ENCODE results near the gene GSX1. TPM values are rescaled to one million over a fixed set of nuclear protein-coding genes. Genes with fewer than 3 reads are reported as not detected.
"Not testable (repeated sequence)": the region's sequence is repeated elsewhere in the genome, so short reads cannot be mapped to it uniquely, and the experiment has no call there.

GSX1 gene
- not detected for total RNA-seq

DNA sequence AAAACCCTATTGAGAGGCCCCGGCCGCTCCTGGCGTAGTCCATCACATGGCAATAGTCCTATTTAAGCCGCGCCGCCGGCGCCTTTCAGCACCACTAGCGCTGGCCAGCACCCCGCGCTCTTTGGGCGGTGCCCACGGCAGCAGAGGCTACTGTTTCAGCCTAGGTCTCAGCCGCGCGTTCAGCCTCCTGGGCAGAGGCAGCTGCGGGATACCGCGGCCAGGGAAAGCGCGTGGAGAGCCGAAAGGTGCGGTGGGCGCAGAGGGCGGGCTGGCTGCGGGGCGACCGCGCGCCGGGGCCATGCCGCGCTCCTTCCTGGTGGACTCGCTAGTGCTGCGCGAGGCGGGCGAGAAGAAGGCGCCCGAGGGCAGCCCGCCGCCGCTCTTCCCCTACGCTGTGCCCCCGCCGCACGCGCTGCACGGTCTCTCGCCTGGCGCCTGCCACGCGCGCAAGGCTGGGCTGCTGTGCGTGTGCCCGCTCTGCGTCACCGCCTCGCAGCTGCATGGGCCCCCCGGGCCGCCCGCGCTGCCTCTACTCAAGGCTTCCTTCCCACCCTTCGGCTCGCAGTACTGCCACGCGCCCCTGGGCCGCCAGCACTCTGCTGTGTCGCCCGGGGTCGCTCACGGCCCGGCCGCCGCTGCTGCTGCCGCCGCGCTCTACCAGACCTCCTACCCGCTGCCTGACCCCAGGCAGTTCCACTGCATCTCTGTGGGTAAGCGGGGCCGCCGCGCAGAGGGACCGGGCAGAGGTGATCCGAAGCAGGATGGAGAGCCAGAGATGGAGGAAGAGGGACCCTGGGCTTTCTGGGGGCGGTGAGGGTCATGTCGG, at the start of gene GSX1:
GSX1 (plus strand) TSS at position 91 of the 826 bp plus-strand sequence; CDS start at position 299, 208 bp downstream.
- CTCF ChIA-PET = interaction anchor here (2.1 kb wide), 1 partner anchor 34 kb away, joined by 8 read pairs; no protein-coding TSS in a partner anchor
- POLR2A ChIA-PET = no interaction called here

DNA sequence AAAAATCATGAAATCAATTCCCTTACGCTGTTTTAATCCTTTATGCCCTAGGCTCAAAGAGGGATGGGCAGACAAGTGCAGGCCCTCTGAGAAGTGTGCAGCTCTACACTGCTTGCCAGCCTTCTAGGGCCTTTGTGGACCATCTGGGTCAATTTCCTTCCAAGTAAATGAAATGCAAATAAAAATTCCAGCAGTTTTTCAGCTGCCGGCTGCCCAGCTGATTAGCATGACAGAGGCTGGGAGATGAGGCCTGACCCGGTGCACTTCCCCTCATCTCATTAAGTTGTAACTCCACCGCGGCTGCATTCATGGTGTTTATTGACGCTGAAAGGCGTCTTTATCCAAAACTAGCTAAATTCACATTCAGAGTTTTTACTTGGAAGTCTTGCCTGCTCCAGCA, 47.5 kb upstream of the GSX1 start:
- ChIA-PET POLR2A (no interaction called here), CTCF (interaction anchor here (0.6 kb wide), 1 partner anchor 623 kb away, joined by 3 read pairs; no protein-coding TSS in a partner anchor)

DNA sequence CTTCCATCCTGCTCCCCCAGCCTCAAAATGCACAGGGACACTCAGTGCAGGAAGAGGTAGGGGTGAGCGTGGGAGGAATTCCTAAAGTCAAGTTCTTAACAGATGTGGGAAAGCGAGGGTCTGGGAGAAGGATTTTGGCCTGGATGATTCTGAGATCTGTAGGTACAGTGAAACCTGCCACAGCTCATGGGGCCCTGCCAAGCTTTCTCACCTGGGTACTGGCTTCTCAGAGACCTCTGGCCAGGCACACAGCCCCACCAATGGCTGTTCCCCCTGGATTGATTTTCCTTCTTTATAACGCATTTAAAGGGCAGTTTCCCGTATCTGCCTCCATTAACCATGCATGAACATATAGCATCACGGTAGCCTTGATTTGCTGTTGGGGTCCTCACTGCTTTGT, 47.0 kb upstream of the GSX1 start:
- CTCF ChIA-PET = no interaction called here
- POLR2A ChIA-PET = no interaction called here

DNA sequence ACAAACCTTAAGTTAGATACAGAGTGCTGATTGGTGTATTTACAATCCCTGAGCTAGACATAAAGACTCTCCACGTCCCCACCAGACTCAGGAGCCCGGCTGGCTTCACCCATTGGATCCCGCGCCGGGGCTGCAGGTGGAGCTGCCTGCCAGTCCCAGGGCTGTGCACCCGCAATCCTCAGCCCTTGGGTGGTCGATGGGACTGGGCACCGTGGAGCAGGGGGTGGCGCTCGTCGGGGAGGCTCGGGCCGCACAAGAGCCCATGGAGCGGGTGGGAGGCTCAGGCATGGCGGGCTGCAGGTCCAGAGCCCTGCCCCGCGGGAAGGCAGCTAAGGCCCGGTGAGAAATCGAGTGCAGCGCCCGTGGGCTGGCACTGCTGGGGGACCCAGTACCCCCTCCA, 44.1 kb upstream of the GSX1 start:
- CTCF ChIA-PET, POLR2A ChIA-PET: not testable (repeated sequence)

DNA sequence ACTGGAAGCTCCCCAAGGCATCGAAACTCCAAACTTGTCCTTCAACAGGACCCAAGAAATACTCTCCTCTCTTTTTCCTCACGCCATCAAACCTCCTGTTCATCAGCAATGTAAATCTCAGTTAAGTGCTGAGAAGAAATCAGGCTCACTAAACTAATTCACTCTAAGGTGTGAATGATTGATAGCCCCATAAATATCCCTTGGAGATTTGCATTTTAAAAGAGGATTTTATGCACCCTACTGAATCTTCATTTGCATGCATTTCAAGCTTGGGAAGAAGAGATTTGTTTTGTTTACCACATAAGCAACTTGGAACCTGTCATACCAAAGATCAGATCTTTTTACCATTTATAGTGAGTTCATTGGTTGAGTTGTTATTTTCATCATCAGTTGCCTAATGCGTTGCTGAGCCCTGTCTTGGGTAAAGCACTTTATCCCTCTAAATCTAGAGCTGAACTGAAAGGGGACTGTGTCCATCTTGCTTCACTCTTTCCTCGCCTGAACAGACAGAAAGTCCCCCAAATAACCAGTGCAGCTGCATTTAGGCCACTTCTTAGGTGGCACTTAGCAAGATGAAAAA, 40.2 kb upstream of the GSX1 start:
- ChIA-PET CTCF (no interaction called here), POLR2A (no interaction called here)

DNA sequence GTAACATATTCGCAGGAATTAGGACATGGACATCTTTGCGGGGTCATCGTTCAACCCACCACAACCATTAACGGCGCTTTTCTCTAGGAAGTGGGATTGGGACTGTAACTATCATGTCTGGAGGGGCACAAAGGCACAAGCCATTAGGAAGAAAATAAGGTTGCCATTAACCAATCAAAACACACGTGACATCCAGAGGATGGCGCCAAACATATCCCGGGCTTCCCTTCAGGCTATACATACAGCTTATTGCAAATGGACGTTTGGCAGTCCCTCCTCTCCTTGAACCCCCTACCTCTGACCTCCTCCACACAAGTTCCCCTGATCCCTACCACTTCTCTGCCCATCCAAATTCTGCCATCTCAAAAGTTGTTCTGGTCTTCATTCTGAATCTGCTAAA, 26.6 kb upstream of the GSX1 start:
- CTCF ChIA-PET = no interaction called here
- POLR2A ChIA-PET = no interaction called here

DNA sequence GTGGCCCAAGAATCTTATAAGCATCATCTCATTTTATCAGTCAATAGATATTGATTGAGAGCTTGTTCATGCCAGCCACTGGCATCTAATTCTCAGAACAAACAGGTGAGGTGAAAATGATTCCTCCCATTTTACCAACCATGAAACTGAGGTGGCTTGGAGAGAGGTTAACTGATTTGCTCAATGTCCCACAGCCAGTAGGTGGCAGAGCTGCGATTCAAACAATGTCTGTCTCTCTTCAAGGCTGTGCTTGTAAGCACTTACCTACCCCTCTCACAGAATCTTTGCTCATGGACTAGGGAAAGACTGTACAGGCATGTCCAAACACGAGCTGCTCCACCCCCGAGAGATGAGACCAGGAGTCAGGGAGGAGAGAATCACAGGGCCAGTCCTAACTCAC, 21.5 kb upstream of the GSX1 start:
- POLR2A ChIA-PET = no interaction called here

DNA sequence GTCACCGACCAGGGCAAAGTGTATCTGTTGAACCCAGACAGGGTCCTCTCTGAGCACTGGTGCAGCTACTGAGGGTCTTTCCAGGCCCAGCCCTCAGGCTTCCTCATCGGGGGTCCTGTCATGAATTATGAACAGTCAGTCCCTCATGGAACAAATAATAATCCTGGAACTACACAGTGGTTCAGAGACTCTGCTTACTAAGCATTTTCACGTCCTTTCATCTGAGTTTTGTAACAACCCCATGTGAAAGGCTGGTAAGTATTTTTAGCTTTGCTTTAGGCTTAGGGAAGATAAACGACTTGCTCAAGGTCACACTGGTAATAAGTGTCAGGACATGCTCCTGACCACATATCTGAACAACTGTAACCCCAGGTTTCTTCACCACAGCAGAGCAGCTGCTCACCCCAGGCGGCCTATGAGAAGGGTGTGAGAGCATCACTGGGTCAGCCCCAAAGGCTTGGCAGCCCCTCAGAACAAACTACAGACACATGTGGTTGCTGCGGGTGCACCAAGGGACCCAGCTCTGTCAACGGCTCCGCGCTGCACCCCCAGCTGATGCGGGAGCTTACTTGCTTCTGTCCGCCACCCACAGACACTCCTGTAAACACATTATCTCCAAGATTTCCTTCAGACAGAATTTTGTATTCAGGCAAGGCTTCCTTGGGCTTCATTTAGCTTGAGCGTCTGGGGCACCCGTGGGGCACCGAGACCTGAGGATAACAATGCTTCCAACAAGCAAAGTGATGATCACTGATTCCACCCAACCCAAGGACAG, 19.4 kb upstream of the GSX1 start:
- ChIA-PET POLR2A (no interaction called here), CTCF (no interaction called here)

More for the DNA sequence above, 21.5 kb upstream of the GSX1 start:
- CTCF ChIA-PET = interaction anchor here (0.5 to 2.1 kb wide), 5 partner anchors 12 to 821 kb away, joined by 3 to 8 read pairs (median 4); no protein-coding TSS in a partner anchor

DNA sequence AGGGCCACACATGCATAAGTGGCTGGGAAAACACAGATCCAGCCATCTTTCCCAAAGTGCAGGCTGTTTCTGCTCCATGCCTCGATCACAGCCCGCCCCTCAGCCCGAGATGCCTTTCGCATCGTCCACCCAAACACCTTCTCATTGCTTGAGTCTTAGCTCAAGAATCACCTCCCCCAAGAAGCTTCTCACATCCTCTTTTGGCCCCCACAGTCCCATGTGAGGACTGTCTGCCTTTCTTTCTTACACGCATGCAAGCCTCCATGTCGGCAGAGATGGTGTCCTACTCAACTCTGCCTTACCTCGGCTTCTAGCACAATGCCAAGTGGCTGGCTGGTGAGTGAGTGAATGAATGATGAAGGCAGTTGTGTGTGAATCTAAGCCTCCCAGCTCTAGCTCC, 18.1 kb upstream of the GSX1 start:
- ChIA-PET POLR2A (no interaction called here), CTCF (no interaction called here)

DNA sequence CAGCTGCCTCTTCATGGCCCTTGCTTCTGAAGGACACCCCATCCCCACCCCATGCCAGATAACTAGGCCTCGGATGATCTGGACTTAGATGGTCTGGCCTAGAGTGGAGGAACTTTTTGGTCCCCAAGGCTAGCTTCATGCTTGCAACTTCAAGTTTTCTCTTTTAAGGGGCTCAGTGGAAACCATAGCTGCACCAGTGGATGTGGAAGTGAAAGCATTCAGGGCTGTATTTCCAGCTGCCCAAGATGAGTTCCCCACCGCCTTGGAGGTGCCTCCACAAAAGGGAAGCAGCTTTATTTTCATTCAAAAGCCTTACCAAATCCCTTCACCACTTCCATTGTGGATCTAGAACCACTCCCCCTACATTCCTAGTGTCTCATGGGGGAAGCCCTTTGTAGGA, 17.6 kb upstream of the GSX1 start:
- CTCF ChIA-PET = no interaction called here
- POLR2A ChIA-PET = no interaction called here

DNA sequence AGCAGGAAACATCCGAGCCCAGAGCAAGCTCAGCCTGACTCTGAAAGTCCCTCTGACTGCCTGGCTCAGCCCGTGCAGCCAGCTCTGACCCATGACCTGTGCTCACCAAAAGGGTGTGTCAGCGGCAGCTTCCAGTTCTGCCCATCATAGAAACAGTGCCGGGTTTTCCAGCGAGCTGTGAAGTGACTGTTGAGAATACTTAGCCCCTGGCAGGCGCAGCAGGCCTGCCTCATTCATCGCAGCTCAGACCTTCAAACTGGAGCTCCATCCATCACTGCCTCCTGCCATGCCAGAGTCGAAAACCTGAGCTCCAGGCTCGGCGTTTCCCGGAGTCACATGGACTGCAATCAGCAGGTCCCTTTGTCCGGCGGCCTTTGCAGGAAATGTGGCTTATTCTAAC, 16.3 kb upstream of the GSX1 start:
- POLR2A ChIA-PET = no interaction called here
- CTCF ChIA-PET = interaction anchor here (1.0 kb wide), 1 partner anchor 50 kb away, joined by 4 read pairs; no protein-coding TSS in a partner anchor

DNA sequence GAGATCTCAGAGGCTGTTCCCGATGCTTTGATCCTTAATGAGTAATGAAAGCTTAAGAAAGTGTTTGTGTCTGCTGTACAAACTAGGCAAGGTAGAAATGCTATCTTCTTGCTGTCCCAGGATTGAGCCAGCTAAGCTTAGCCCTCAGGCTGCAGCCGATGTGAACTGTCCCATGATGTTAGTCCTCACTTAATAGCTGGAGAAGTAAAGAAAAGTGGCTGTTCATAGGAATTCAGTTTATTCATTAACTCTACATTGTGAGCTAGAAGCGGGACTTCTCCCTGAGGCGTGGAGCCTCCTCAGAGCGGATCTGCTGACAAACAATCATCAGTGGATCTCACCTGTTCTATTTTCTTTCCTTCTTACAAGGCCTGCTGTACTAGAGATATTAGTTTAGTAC, 10.1 kb upstream of the GSX1 start:
- ChIA-PET CTCF (no interaction called here), POLR2A (no interaction called here)

DNA sequence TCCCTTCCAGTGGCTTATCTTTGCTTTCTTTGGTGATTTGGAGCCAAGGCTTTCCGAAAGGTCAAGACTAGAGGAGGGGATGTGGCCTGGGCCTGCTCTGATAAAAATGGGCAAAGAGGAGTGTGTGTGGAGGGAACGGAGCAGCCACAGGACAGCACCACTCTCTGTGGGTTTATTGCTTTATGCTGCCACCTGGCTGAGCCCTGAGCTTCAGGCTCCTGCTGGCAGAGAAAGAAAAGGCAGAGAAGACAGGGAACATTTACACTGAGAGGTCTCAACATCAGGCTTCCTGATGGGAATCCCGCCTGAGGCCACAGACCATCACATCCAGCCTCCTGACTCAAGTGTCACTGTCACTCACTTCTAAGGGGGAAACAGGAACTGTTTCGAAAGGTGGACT, 9.2 kb upstream of the GSX1 start:
- CTCF ChIA-PET = interaction anchor here (1.1 to 2.1 kb wide), 2 partner anchors 12 to 13 kb away, joined by 4 read pairs; no protein-coding TSS in a partner anchor

DNA sequence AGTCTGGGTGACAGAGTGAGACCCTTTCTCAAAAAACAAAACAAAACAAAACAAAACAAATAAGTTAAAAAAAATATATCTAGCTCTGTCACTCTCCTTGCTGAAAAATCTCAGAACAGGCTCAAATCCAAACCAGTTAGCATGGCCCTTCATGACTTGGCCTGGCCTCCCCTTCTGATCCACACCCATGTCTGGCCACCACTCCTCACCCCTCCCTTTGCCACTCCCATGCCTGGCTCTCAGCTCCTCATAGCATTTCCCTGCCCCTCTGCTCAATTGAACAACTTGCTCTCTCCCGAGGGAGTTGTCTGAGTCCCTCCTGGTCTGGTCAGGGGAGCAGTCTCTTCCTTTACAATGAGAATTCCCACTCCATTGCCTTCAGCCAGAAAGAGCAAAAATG, 4.0 kb upstream of the GSX1 start:
- POLR2A ChIA-PET = no interaction called here

More for the DNA sequence above, 9.2 kb upstream of the GSX1 start:
- POLR2A ChIA-PET = no interaction called here

DNA sequence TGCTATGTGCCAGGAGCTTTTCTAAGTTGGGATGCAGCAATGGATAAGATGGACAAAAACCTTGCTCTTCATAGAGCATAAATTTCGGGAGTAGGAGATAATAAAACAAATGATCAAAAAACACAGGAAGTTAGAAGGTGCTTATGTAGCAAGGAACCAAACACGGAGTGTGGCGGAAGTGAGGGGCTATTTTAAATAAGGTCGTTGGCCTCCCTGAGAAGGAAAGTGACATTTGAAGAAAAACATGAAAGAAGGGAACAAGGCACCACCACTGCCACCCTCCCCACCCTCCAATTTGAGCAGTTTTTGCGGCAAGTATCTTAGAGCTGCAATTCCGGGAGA, 3.2 kb upstream of the GSX1 start:
- CTCF ChIA-PET = no interaction called here
- POLR2A ChIA-PET = no interaction called here

More for the DNA sequence above, 4.0 kb upstream of the GSX1 start:
- CTCF ChIA-PET = no interaction called here

DNA sequence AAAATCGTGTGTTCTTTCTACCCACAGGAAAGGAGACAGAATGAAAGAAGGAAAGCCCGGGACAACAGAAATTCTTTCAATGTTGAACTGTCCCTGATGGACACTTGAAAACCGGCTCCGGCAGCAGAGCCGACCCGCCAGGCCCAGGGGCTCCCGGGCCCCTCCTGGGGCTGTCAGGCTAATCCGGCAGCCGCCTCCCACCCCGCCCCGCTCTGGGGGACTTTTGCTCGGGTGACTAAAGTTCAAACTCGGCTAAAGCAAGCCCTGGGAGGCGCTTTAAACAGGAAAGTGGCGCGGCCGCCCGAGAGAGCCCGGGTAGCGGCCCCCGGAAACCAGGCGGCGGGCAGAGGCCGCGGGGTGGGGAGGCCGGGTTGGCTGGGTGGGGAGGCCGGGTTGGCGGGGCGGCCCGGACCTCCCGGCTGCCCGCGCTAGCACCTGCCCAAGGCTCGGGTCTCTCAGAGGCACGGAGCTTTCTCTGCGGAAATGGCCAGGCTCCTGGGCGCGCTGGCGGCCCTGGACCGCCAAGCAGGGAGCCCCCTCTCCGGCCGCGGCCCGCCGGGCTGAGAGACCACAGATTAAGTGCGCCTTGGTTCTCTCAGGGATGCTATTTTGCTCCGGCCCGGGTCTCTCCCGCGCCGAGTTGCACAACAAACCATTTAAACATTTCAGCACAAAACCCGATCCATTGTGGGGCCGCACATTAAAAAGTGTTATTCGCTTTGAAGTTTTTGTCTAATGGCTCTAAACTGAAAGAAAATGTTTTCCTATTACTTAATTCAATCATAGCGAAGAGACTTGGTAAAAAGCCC, 2.6 kb upstream of the GSX1 start:
- CTCF ChIA-PET = no interaction called here
- POLR2A ChIA-PET = no interaction called here

DNA sequence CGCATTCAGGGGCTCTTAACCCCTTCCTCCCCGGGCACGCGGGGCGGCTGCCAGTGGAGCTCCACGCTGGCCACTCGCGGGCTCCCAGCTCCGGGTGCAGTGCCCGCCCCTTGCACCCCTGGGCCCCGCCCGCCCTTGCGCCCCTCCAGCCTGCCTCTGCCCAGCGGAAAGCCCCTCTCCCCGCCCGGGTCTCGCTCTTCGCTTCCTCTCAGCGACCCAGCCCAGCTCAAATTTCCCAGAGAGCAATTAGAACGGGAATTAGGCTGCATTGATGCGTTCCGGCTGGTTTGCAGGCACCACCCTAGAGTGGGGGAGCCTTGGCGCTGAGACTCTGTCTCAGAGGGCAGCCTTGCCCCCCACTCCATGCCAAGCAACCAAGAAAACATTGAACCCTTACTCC, 1.8 kb upstream of the GSX1 start:
- ChIA-PET CTCF (no interaction called here), POLR2A (no interaction called here)

DNA sequence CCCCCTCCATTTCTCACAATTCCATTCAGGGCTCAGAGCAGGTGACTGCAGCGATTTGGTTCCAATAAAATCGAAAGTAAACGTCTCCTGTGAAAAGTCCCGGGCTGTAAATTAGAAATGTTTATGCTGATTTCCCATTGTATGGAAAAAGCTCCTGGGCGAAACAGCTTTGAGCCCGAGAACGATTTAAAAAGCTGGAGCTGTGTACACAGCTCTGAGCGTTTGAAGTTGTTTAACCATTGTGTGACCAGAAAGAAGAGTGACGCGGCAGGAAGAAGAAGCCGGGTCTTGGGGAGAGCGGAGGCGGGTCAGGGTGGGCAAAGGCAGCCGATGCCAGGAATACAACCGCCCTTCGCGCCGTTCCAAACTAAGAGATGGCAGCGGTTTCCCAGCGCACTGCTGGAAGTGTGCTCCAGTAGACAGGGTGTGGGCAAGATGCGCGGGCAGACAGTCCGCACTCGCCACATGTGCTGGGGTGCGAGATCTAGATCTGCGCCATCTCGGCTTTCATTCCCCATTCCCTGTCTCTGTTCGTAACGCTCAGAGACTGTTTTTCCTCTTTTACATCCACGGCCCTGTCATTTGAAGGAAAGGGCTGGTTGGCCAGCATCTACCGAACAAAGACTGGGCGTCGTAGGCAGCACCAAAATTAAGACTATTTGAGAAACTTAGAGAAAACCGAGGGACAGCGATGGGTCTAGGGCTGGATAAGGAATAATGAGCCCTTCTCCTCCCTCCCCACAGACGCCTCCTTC, 960 bp upstream of the GSX1 start:
- ChIA-PET CTCF (no interaction called here), POLR2A (no interaction called here)

DNA sequence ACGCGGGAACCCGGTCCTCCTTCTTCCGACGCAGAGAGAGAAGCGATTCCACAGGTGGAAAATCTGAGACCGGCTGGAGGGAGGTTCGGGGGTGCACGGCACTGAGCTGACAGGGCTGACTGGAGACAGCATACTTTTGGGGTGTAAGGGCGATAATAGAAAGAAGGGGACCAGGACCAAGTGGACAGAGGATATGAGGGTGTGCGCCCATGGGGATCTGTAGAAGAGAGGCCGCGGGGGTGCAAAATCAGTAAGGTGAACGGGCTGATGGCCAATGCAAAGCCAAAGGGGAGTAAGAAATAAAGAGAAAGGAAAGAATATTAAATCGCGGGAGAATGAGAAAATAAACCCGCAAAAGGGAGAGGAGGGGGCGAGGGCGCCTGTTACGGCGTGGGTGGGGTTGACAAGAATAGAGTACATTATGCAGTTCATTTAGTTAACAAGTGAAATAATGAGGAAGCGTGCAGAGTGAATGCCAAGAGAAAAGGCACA, 336 bp upstream of the GSX1 start:
- CTCF ChIA-PET = interaction anchor here (2.1 kb wide), 1 partner anchor 35 kb away, joined by 8 read pairs; no protein-coding TSS in a partner anchor
- POLR2A ChIA-PET = no interaction called here
